Upper lobe of left lung (tissue), 4 donors: ENCODE results near the gene TIGD1.

ENCODE experiments used
- CTCF ChIP-seq, 6 experiments: fragments of 450-650 bp in 4 of 6; fragments of 200-600 bp in 2 of 6; sonication (generic) in 2 of 6; IDR thresholded peaks; one replicate each; pipeline ENCODE4 v1.5.1; 2016 to 2019; ENCODE audit warnings: antibody characterized with exemption in 6 of 6
- EP300 ChIP-seq, 4 donors: sonication (generic); formaldehyde crosslinking; IDR thresholded peaks; one replicate each; pipeline ENCODE4 v1.5.1; 2017; ENCODE audit warnings: antibody characterized with exemption in 4 of 4, control low read depth in 2 of 4
- POLR2A ChIP-seq, 4 donors: fragments of 450-650 bp; IDR thresholded peaks; one replicate each; pipeline ENCODE4 v1.5.1; 2016 to 2017; ENCODE audit warnings: antibody characterized with exemption in 4 of 4, mild to moderate bottlenecking in 2 of 4
- POLR2AphosphoS5 ChIP-seq, 2 donors: sonication (generic); formaldehyde crosslinking; IDR thresholded peaks; one replicate each; pipeline ENCODE4 v1.5.1; 2017; ENCODE audit warnings: antibody characterized with exemption in 2 of 2

GRCh38 chr2:232521098-232521497 lies 29.3 kb downstream of the TIGD1 start:
- TF ChIP-seq CTCF (IDR thresholded peaks at IDR 0.05) (no peak), POLR2A (IDR thresholded peaks at IDR 0.05) (no peak), POLR2AphosphoS5 (IDR thresholded peaks at IDR 0.05) (no peak), EP300 (IDR thresholded peaks at IDR 0.05) (no peak)
